ENCODE results near the gene CYP27C1. TPM values are rescaled to one million over a fixed set of nuclear protein-coding genes. Genes with fewer than 3 reads are reported as not detected.

Gene CYP27C1
- total RNA-seq, 1 donor from 2014 or later, result 4.5 TPM

GRCh38 chr2:127187081-127187775, 32.9 kb downstream of the CYP27C1 start:
- TF ChIP-seq CTCF (IDR thresholded peaks at IDR 0.05; ENCODE audit: unreplicated experiment), result no peak
- Mint-ChIP-seq H3K4me1 (no peaks in the 10 kb centered on the region), H3K27ac (no peak overlapping the region), H3K36me3 (peaks cover 14% of the 10 kb centered on the region), H3K9me3 (peaks cover 12% of the 10 kb centered on the region), H3K4me3 (no peak overlapping the region), H3K27me3 (ENCODE audit: low read depth) (no peaks in the 10 kb centered on the region)
- DNase-seq (ENCODE audit: low spot score in 2 of 2, unreplicated experiment in 2 of 2), result no peak

GRCh38 chr2:127185705-127186104, 34.4 kb downstream of the CYP27C1 start:
- DNase-seq (ENCODE audit: low spot score in 2 of 2, unreplicated experiment in 2 of 2), result no peak
- Mint-ChIP-seq H3K4me1 (no peaks in the 10 kb centered on the region), H3K27ac (no peak overlapping the region), H3K9me3 (peaks cover 14% of the 10 kb centered on the region), H3K36me3 (peaks cover 13% of the 10 kb centered on the region), H3K4me3 (no peak overlapping the region), H3K27me3 (ENCODE audit: low read depth) (no peaks in the 10 kb centered on the region)
- no peak for TF ChIP-seq CTCF (IDR thresholded peaks at IDR 0.05; ENCODE audit: unreplicated experiment)

- H3K4me1 Mint-ChIP-seq, result no peaks in the 10 kb centered on the region
- no peak for DNase-seq (ENCODE audit: low spot score in 2 of 2, unreplicated experiment in 2 of 2)
- H3K27ac Mint-ChIP-seq, result no peak overlapping the region
- H3K9me3 Mint-ChIP-seq, result peaks cover 20% of the 10 kb centered on the region
- H3K27me3 Mint-ChIP-seq (ENCODE audit: low read depth), result no peaks in the 10 kb centered on the region
- TF ChIP-seq CTCF (IDR thresholded peaks at IDR 0.05; ENCODE audit: unreplicated experiment), result no peak
- no peak overlapping the region for H3K4me3 Mint-ChIP-seq
- peaks cover 18% of the 10 kb centered on the region for H3K36me3 Mint-ChIP-seq
These were observed 35.0 kb downstream of the CYP27C1 start for GRCh38 chr2:127185093-127185492.

- no peak for DNase-seq (ENCODE audit: low spot score in 2 of 2, unreplicated experiment in 2 of 2)
- Mint-ChIP-seq H3K9me3 (peaks cover 20% of the 10 kb centered on the region), H3K4me3 (no peak overlapping the region), H3K4me1 (no peaks in the 10 kb centered on the region), H3K27me3 (ENCODE audit: low read depth) (no peaks in the 10 kb centered on the region), H3K27ac (no peak overlapping the region), H3K36me3 (peaks cover 9% of the 10 kb centered on the region)
- no peak for TF ChIP-seq CTCF (IDR thresholded peaks at IDR 0.05; ENCODE audit: unreplicated experiment)
These were observed 36.3 kb downstream of the CYP27C1 start for GRCh38 chr2:127183771-127184170.

GRCh38 chr2:127182626-127183458, 37.3 kb downstream of the CYP27C1 start:
- no peak overlapping the region for H3K4me3 Mint-ChIP-seq
- no peaks in the 10 kb centered on the region for H3K27me3 Mint-ChIP-seq (ENCODE audit: low read depth)
- no peak for DNase-seq (ENCODE audit: low spot score in 2 of 2, unreplicated experiment in 2 of 2)
- H3K36me3 Mint-ChIP-seq, result peaks cover 6% of the 10 kb centered on the region
- peaks cover 21% of the 10 kb centered on the region for H3K9me3 Mint-ChIP-seq
- no peaks in the 10 kb centered on the region for H3K4me1 Mint-ChIP-seq
- H3K27ac Mint-ChIP-seq, result no peak overlapping the region
- no peak for TF ChIP-seq CTCF (IDR thresholded peaks at IDR 0.05; ENCODE audit: unreplicated experiment)

Measured in mesothelial cell of epicardium (in vitro differentiated cells).